HCT116 (cell line): ENCODE data around the gene TCFL5. TPM values are rescaled to one million over a fixed set of nuclear protein-coding genes. Genes with fewer than 3 reads are reported as not detected.

Experiments
- ATAC-seq: fragments of 200-7000 bp; cut with Tn5 transposase; 2 replicates; pipeline ENCODE4 v1.9.1; 2020; ENCODE audit warnings: mild to moderate bottlenecking, moderate library complexity
- BruUV-seq: library from RNA; stranded (reverse); fragments of 400-500 nt; replicated peaks from 2 replicates; lab custom pipeline; 2021; lab: Mats Ljungman, UMichigan
- CTCF ChIA-PET: fragments of 300-600 bp; sonication (Branson Sonifier 250); formaldehyde crosslinking; loops from one replicate; lab custom pipeline; 2021; ENCODE audit warnings: antibody characterized with exemption; lab: Charles Lee
- POLR2A ChIA-PET: fragments of 300-600, 350-600 bp; sonication (Branson Sonifier 250); formaldehyde crosslinking; loops from one replicate; lab custom pipeline; 2021; ENCODE audit warnings: antibody characterized with exemption; lab: Charles Lee
- RAD21 ChIA-PET, 2 experiments: fragments of 300-600 bp; sonication (Branson Sonifier 250); formaldehyde crosslinking; loops; one replicate each; lab custom pipeline; 2023; ENCODE audit warnings: low total read pairs in 2 of 2; ENCODE audit not compliant: uncharacterized antibody in 2 of 2, unreplicated experiment in 2 of 2, low non-redundant PET in 1 of 2; lab: Charles Lee
- DNase-seq: peaks from one replicate; pipeline ENCODE4 v3.0.0-alpha.2; 2010; ENCODE audit warnings: low read depth, low spot score
- H2AFZ ChIP-seq: fragments of 200-600 bp; shearing (Covaris generic), sonication (generic); 2 replicates; pipeline ENCODE4 v1.6.1; 2017; ENCODE audit warnings: low read depth, mixed run types, mixed read lengths, antibody characterized with exemption, low read length; ENCODE audit not compliant: poor library complexity, severe bottlenecking
- H3K27ac ChIP-seq: 2 replicates; pipeline ENCODE4 v1.5.1; 2012; ENCODE audit warnings: low read depth, low read length
- H3K27me3 ChIP-seq: fragments of 200-600 bp; sonication (generic); 2 replicates; pipeline ENCODE4 v1.6.1; 2016; ENCODE audit warnings: mixed run types, low read length, mixed read lengths; ENCODE audit not compliant: insufficient read depth
- H3K36me3 ChIP-seq, 2 experiments: fragments of 200-500 bp in 1 of 2; fragments of 200-600 bp in 1 of 2; sonication (Bioruptor generic) in 1 of 2; sonication (generic) in 1 of 2; 2 replicates each; pipeline versions ENCODE4 v1.5.1 to v1.6.1; 2014 to 2016; ENCODE audit warnings: low read length in 2 of 2, inconsistent platforms in 1 of 2, mixed read lengths in 1 of 2, mixed run types in 1 of 2; ENCODE audit not compliant: insufficient read depth in 2 of 2, control insufficient read depth in 1 of 2
- H3K4me1 ChIP-seq, 2 experiments: fragments of 200-600 bp in 1 of 2; sonication (generic) in 1 of 2; 2 replicates each; pipeline versions ENCODE4 v1.5.1 to v1.6.1; 2012 to 2017; ENCODE audit warnings: low read length in 2 of 2, inconsistent platforms in 1 of 2, mild to moderate bottlenecking in 1 of 2, mixed read lengths in 1 of 2, mixed run types in 1 of 2, moderate library complexity in 1 of 2; ENCODE audit not compliant: insufficient read depth in 2 of 2, control insufficient read depth in 1 of 2
- H3K4me2 ChIP-seq: fragments of 200-600 bp; sonication (generic); 2 replicates; pipeline ENCODE4 v1.6.1; 2017; ENCODE audit warnings: mixed run types, low read length, mixed read lengths
- H3K4me3 ChIP-seq, 2 experiments: fragments of 200-600 bp in 1 of 2; sonication (generic) in 1 of 2; replicated peaks in 1 of 2; 2 replicates each; pipeline ENCODE4 v1.5.1; 2011 to 2016; ENCODE audit warnings: low read length in 2 of 2, control low read depth in 1 of 2, low read depth in 1 of 2, mild to moderate bottlenecking in 1 of 2, mixed read lengths in 1 of 2, mixed run types in 1 of 2
- H3K79me2 ChIP-seq: fragments of 200-600 bp; sonication (generic); 2 replicates; pipeline ENCODE4 v1.6.1; 2017; ENCODE audit warnings: mild to moderate bottlenecking, mixed run types, low read length, moderate library complexity, mixed read lengths; ENCODE audit not compliant: insufficient read depth
- H3K9ac ChIP-seq: fragments of 200-600 bp; sonication (generic); 2 replicates; pipeline ENCODE4 v1.6.1; 2016; ENCODE audit warnings: low read length, mixed read lengths
- H3K9me2 ChIP-seq: fragments of 200-600 bp; sonication (generic), shearing (Covaris generic); 2 replicates; pipeline ENCODE4 v1.6.1; 2017; ENCODE audit warnings: mixed run types, mild to moderate bottlenecking, moderate library complexity; ENCODE audit not compliant: insufficient read depth
- H3K9me3 ChIP-seq, 2 experiments: fragments of 200-500 bp in 1 of 2; fragments of 200-600 bp in 1 of 2; sonication (Bioruptor generic) in 1 of 2; sonication (generic) in 1 of 2; 2 replicates each; pipeline ENCODE4 v1.6.1; 2014 to 2017; ENCODE audit warnings: low read length in 2 of 2, mixed read lengths in 2 of 2, inconsistent platforms in 1 of 2, low read depth in 1 of 2, mild to moderate bottlenecking in 1 of 2, mixed run types in 1 of 2, moderate library complexity in 1 of 2; ENCODE audit not compliant: control insufficient read depth in 1 of 2, insufficient read depth in 1 of 2
- H4K20me1 ChIP-seq: fragments of 200-600 bp; sonication (generic), shearing (Covaris generic); 2 replicates; pipeline ENCODE4 v1.6.1; 2017; ENCODE audit warnings: mixed run types, mild to moderate bottlenecking, moderate library complexity; ENCODE audit not compliant: insufficient read depth
- CBX3 ChIP-seq: IDR thresholded peaks from 2 replicates; pipeline ENCODE4 v1.6.1; 2012; ENCODE audit warnings: low read depth
- CEBPB ChIP-seq: IDR thresholded peaks from 2 replicates; pipeline ENCODE4 v1.6.1; 2012; ENCODE audit warnings: low read depth
- CTCF ChIP-seq, 3 experiments: fragments of 200-600 bp in 1 of 3; sonication (generic) in 1 of 3; IDR thresholded peaks in 2 of 3; conservative IDR thresholded peaks in 1 of 3; 2 replicates each; pipeline ENCODE4 v1.5.1; 2012 to 2017; ENCODE audit warnings: low read depth in 2 of 3, low read length in 2 of 3, antibody characterized with exemption in 1 of 3, borderline replicate concordance in 1 of 3, control low read depth in 1 of 3, mild to moderate bottlenecking in 1 of 3, mixed read lengths in 1 of 3, mixed run types in 1 of 3, moderate library complexity in 1 of 3; ENCODE audit not compliant: insufficient read depth in 1 of 3
- EGR1 ChIP-seq: IDR thresholded peaks from 2 replicates; pipeline ENCODE4 v1.6.1; 2012; ENCODE audit warnings: low read depth
- EZH2 ChIP-seq: fragments of 200-600 bp; sonication (generic); IDR thresholded peaks from 2 replicates; pipeline ENCODE4 v1.6.1; 2017; ENCODE audit warnings: antibody characterized with exemption, mixed run types
- JUND ChIP-seq: IDR thresholded peaks from 2 replicates; pipeline ENCODE4 v1.6.1; 2012
- MAX ChIP-seq: IDR thresholded peaks from 2 replicates; pipeline ENCODE4 v1.6.1; 2012
- POLR2A ChIP-seq: IDR thresholded peaks from 2 replicates; pipeline ENCODE4 v1.7.0; 2011; ENCODE audit warnings: borderline replicate concordance; ENCODE audit not compliant: insufficient read depth, insufficient read length; ENCODE audit errors: extremely low read depth
- POLR2AphosphoS5 ChIP-seq: IDR thresholded peaks from 2 replicates; pipeline ENCODE4 v1.6.1; 2011; ENCODE audit warnings: mild to moderate bottlenecking, low read depth, low read length, moderate library complexity
- RAD21 ChIP-seq: IDR thresholded peaks from 2 replicates; pipeline ENCODE4 v1.6.1; 2012; ENCODE audit warnings: low read depth, mild to moderate bottlenecking
- REST ChIP-seq: IDR thresholded peaks from 2 replicates; pipeline ENCODE4 v1.6.1; 2012; ENCODE audit warnings: low read depth
- SIN3A ChIP-seq: IDR thresholded peaks from 2 replicates; pipeline ENCODE4 v1.6.1; 2012; ENCODE audit warnings: low read depth
- SP1 ChIP-seq: IDR thresholded peaks from 2 replicates; pipeline ENCODE4 v1.6.1; 2012; ENCODE audit warnings: low read depth
- SRF ChIP-seq: IDR thresholded peaks from 2 replicates; pipeline ENCODE4 v1.6.1; 2012; ENCODE audit warnings: low read depth
- TCF7L2 ChIP-seq: IDR thresholded peaks from 2 replicates; pipeline ENCODE4 v1.7.0; 2011; ENCODE audit warnings: borderline replicate concordance, inconsistent platforms; ENCODE audit not compliant: insufficient read depth, insufficient read length; ENCODE audit errors: extremely low read depth
- ZFX ChIP-seq: fragments of 450-650 bp; IDR thresholded peaks from 2 replicates; pipeline ENCODE4 v1.6.1; 2017
- ZNF274 ChIP-seq: fragments of 200-500 bp; sonication (Bioruptor generic); IDR thresholded peaks from 2 replicates; pipeline ENCODE4 v1.6.1; 2014; ENCODE audit warnings: mild to moderate bottlenecking, low read depth, low read length, inconsistent platforms
- intact Hi-C: fragments of 100-400 bp; cut with micrococcal nuclease; formaldehyde crosslinking; loops from 2 replicates; pipeline ENCODE4 v1.10.0; 2022
- total RNA-seq: library from RNA; stranded (reverse); gene quantifications from one replicate; pipeline ENCODE4 v1.2.1, GENCODE V29; 2021; ENCODE audit not compliant: unreplicated experiment

Gene TCFL5
- total RNA-seq, 1 experiment from 2014 or later, result 20.4 TPM

- TF ChIP-seq REST, result no peak
- no peak for TF ChIP-seq CEBPB
- TF ChIP-seq POLR2A, result no peak
- TF ChIP-seq MAX, result no peak
- TF ChIP-seq, all 23 proteins: peak for 0
These were observed 11.7 kb upstream of the TCFL5 start (continued) for GRCh38 chr20:62873280-62873679.

GRCh38 chr20:62872862-62873261 is 11.2 kb upstream of the TCFL5 start:
- ChIA-PET POLR2A (no interaction called here), CTCF (interaction anchor here (2.3 kb wide), 1 partner anchor 11 kb away, joined by 7 read pairs; the partner anchor contains the start of gene TCFL5), RAD21 (no interaction called here)
- H3K9me2 ChIP-seq, result no peaks in the 10 kb centered on the region
- no peaks in the 10 kb centered on the region for H3K36me3 ChIP-seq
- H2AFZ ChIP-seq, result no peak overlapping the region
- H3K27me3 ChIP-seq, result no peaks in the 10 kb centered on the region
- H3K79me2 ChIP-seq, result no peaks in the 10 kb centered on the region
- H3K9me3 ChIP-seq, result no peaks in the 10 kb centered on the region; a peak in 1 of 4 replicates
- no peak overlapping the region for H3K9ac ChIP-seq
- H3K4me1 ChIP-seq, result peaks cover 13 to 26% of the 10 kb centered on the region in 2 experiments
- no peak overlapping the region for H3K4me3 ChIP-seq
- intact Hi-C loops, result loop anchor here (1.0 kb wide), 1 partner anchor 136 kb away; no protein-coding TSS in a partner anchor
- no peak for ATAC-seq
- no peak for DNase-seq
- no peaks in the 10 kb centered on the region for H4K20me1 ChIP-seq
- no TSS peak for BruUV-seq
- no peak overlapping the region for H3K4me2 ChIP-seq
- no peak overlapping the region for H3K27ac ChIP-seq
- no peak for TF ChIP-seq CBX3
- TF ChIP-seq CTCF (IDR thresholded peaks at IDR 0.05 in 2 of 3, conservative IDR thresholded peaks at IDR 0.05 in 1 of 3; ENCODE audit: borderline replicate concordance in 1 of 3, insufficient read depth in 1 of 3, low read depth in 2 of 3, low read length in 2 of 3), result no peak
- TF ChIP-seq POLR2AphosphoS5, result no peak
- TF ChIP-seq EZH2, result no peak
- no peak for TF ChIP-seq RAD21
- no peak for TF ChIP-seq POLR2A
- no peak for TF ChIP-seq ZFX
- no peak for TF ChIP-seq ZNF274
- no peak for TF ChIP-seq CEBPB
- no peak for TF ChIP-seq SIN3A
- TF ChIP-seq SRF, result no peak
- TF ChIP-seq JUND, result no peak
- TF ChIP-seq EGR1, result no peak
- TF ChIP-seq SP1, result no peak
- TF ChIP-seq REST, result no peak
- no peak for TF ChIP-seq TCF7L2
